Gastrocnemius medialis (tissue), 4 donors: ENCODE results near the gene LINGO4.

ENCODE experiments used
- CTCF ChIP-seq, 5 experiments: fragments of 450-650 bp in 3 of 5; fragments of 200-600 bp in 2 of 5; sonication (generic) in 2 of 5; IDR thresholded peaks in 4 of 5; conservative IDR thresholded peaks in 1 of 5; 1 replicate in 4 of 5; 2 replicates in 1 of 5; pipeline ENCODE4 v1.5.1; 2016 to 2019; ENCODE audit warnings: antibody characterized with exemption in 5 of 5, mild to moderate bottlenecking in 3 of 5, moderate library complexity in 3 of 5
- POLR2A ChIP-seq, 2 donors: fragments of 450-650 bp; IDR thresholded peaks; one replicate each; pipeline ENCODE4 v1.6.1; 2017; ENCODE audit warnings: antibody characterized with exemption in 2 of 2, mild to moderate bottlenecking in 2 of 2, moderate library complexity in 2 of 2

GRCh38 chr1:151805066-151805820 lies at the start of gene LINGO4:
- no peak for TF ChIP-seq CTCF (IDR thresholded peaks at IDR 0.05 in 4 of 5, conservative IDR thresholded peaks at IDR 0.05 in 1 of 5)
- no peak for TF ChIP-seq POLR2A (IDR thresholded peaks at IDR 0.05)
